Adrenal gland (tissue), 5 donors: ENCODE measurements around the gene DOCK9.

Experiments used
- CTCF ChIP-seq, 6 experiments: fragments of 450-650 bp in 4 of 6; fragments of 200-600 bp in 2 of 6; sonication (generic) in 1 of 6; IDR thresholded peaks; 1 replicate in 5 of 6; 2 replicates in 1 of 6; pipeline versions ENCODE4 v1.5.1 to v1.8.0; 2016 to 2021; ENCODE audit warnings: antibody characterized with exemption in 6 of 6, mild to moderate bottlenecking in 2 of 6, moderate library complexity in 1 of 6
- POLR2A ChIP-seq, 2 donors: fragments of 450-650 bp; IDR thresholded peaks; one replicate each; pipeline ENCODE4 v1.6.1; 2017; ENCODE audit warnings: antibody characterized with exemption in 2 of 2, mild to moderate bottlenecking in 2 of 2, moderate library complexity in 1 of 2
- donor health status: DM: no; HTN: no; CAD: no.

- TF ChIP-seq POLR2A (IDR thresholded peaks at IDR 0.05) (no peak), CTCF (IDR thresholded peaks at IDR 0.05) (no peak)
These were observed 34.7 kb upstream of the DOCK9 start for GRCh38 chr13:99012539-99012938.
